Measurements from ENCODE around the gene ARFGAP2. TPM values are rescaled to one million over a fixed set of nuclear protein-coding genes. Genes with fewer than 3 reads are reported as not detected.
A peak's percentile ranks its signal among the peaks of the same experiment; 100 is the strongest.

ARFGAP2 gene
- total RNA-seq, 1 experiment from 2014 or later: 81.8 TPM

GRCh38 chr11:47187723-47188122 is 11.0 kb upstream of the ARFGAP2 start:
- no peak for DNase-seq (ENCODE audit: low spot score)

- no peak for DNase-seq (ENCODE audit: low spot score)
Measured at GRCh38 chr11:47186700-47187695, 10.3 kb upstream of the ARFGAP2 start.

GRCh38 chr11:47186076-47186699 is 9.5 kb upstream of the ARFGAP2 start, which contains the start of gene PACSIN3:
Gene PACSIN3 (minus strand): TSS chr11:47186434. CDS start chr11:47182727, 3,707 bp downstream.
- no peak for DNase-seq (ENCODE audit: low spot score)

GRCh38 chr11:47185305-47186075 is 8.8 kb upstream of the ARFGAP2 start:
- no peak for DNase-seq (ENCODE audit: low spot score)

GRCh38 chr11:47184711-47185304 is 8.1 kb upstream of the ARFGAP2 start:
- DNase-seq (ENCODE audit: low spot score): no peak

- no peak for DNase-seq (ENCODE audit: low spot score)
Measured at GRCh38 chr11:47183969-47184368, 7.3 kb upstream of the ARFGAP2 start.

GRCh38 chr11:47183031-47183856 is 6.6 kb upstream of the ARFGAP2 start:
- no peak for DNase-seq (ENCODE audit: low spot score)

GRCh38 chr11:47182380-47182779 is 5.7 kb upstream of the ARFGAP2 start:
- DNase-seq (ENCODE audit: low spot score): no peak

GRCh38 chr11:47181271-47181670 is 4.6 kb upstream of the ARFGAP2 start:
- DNase-seq (ENCODE audit: low spot score): no peak

GRCh38 chr11:47180006-47180787 is 3.5 kb upstream of the ARFGAP2 start:
- DNase-seq (ENCODE audit: low spot score): no peak

GRCh38 chr11:47179655-47179991 is 2.9 kb upstream of the ARFGAP2 start:
- DNase-seq (ENCODE audit: low spot score): no peak

GRCh38 chr11:47178737-47179654 is 2.3 kb upstream of the ARFGAP2 start:
- no peak for DNase-seq (ENCODE audit: low spot score)

GRCh38 chr11:47178316-47178715 is 1.6 kb upstream of the ARFGAP2 start:
- no peak for DNase-seq (ENCODE audit: low spot score)

- DNase-seq (ENCODE audit: low spot score): no peak
Measured at GRCh38 chr11:47177846-47178245, 1.2 kb upstream of the ARFGAP2 start.

GRCh38 chr11:47177229-47177845 is 658 bp upstream of the ARFGAP2 start:
- peak; percentile 65 for DNase-seq (ENCODE audit: low spot score)

GRCh38 chr11:47175746-47176327 is 842 bp downstream of the ARFGAP2 start:
- DNase-seq (ENCODE audit: low spot score): no peak

GRCh38 chr11:47172740-47173336 is 3.8 kb downstream of the ARFGAP2 start:
- DNase-seq (ENCODE audit: low spot score): no peak

- DNase-seq (ENCODE audit: low spot score): no peak
Measured at GRCh38 chr11:47171856-47172255, 4.8 kb downstream of the ARFGAP2 start.
